ENCODE results near the gene BEND4.

The BEND4 gene

DNA sequence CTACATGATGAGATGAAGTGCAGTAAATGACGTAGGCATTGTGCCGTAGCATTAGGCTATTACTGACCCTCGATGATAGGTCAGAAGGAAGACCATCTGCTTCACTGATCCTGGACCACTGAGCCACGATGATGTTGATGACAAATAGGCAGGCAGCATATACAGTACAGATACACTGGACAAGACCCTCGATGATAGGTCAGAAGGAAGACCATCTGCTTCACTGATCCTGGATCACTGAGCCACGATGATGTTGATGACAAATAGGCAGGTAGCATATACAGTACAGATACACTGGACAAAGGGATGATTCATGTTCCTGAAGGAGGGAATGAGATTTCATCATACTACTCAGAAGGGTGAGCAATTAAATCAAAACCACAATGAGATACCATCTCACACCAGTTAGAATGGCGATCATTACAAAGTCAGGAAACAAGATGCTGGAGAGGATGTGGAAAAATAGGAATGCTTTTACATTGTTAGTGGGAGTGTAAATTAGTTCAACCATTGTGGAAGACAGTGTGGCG, 50.9 kb downstream of the BEND4 start:
- no peak for ATAC-seq

DNA sequence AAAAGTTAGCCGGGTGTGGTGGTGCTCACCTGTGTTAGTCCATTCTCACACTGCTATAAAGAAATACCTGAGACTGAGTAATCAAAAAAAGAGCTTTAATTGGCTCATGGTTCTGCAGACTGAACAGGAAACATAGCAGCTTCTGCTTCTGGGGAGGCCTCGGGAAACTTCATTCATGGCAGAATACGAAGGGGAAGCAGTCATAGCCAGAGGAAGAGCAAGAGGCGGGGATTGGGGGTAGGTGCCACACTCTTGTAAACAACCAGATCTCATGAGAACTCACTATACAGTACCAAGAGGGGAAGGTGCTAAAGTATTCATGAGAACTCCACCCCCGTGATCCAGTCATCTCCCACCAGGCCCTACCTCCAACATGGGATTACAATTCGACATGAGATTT, 64.1 kb downstream of the BEND4 start:
- no peak for ATAC-seq

DNA sequence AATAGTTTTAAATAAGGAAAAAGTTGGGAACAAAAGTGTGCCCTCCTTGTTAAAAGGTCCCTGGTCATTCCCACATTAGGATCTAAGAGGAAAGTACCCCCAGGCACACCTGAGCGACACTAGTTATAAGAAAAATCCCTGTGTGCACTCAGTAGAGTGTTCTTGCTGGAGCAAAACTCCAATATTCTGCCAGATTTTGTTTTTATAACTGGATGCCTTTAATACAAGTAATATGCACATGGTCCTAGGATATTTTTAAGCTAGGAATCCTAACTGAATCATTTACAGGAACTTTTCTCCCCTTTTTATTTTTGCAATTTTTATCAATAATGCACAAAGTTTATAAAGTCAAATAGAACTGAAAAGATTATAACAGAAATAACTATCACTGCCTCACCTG, 68.6 kb downstream of the BEND4 start:
- ATAC-seq = no peak

DNA sequence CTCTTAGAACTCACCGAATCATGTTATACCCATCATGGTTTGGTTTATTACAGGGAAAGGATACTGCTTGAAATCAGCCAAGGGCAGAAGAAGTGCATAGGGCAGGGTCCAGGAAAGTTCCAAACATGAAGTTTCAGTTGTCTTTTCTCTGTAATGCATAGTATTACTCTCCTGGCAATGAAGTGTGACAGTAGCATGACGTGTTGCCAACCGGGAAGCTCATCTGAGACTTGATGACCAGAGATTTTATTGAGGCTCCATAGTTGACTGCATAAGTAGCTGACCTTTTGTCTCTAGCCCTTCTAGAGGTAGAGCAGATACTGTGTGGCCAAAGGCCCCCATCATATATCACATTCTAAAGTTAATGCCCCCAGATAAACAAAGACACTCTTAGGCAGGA, 72.1 kb downstream of the BEND4 start:
- no peak for ATAC-seq

DNA sequence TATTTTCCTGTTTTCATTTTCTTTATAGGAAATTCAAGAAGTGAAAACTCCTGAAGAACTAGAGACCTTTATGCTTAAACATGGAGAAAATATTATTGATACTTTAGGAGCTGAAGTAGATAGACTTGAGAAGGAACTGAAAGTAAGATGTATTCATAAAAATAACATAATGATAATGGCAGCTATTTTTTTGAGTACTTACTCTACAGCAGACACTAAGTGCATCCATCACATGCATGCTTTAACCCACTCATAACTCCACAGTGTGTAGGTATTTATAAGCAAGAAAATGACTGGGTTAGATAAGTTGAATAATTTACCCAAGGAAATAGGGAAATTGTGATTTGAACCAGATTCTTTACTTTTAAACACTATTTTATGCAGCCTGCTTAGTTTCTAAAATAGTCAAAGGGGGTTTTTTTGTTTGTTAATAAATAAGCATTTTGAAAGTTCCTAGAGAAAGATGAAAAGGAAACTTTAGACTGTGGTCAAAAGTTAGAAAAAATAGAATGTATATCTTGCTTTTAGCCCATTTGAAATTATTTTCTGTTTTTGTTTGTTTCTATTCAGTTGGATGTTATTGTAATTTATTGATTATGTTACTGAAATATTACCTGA, 74.2 kb downstream of the BEND4 start:
- no peak for ATAC-seq

DNA sequence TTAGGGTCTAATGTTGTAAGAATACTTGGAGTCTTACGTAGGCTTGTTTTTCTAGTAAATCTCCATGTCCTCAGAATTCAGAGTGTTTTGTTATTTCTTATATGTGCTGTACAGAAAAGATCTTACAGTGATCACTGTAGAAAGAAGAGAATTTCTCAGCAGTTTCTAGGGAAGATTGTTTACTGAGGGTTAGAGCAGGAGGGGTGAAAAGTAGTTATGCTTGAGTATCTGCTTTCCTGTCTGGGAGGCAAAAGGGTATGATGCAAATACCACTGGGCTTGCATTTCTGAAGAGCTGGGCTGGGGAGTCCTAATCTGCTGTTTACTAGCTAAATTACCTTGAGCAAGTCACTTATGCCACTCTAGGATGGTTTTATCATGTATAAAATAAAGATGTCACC, 78.2 kb downstream of the BEND4 start:
- ATAC-seq = no peak

DNA sequence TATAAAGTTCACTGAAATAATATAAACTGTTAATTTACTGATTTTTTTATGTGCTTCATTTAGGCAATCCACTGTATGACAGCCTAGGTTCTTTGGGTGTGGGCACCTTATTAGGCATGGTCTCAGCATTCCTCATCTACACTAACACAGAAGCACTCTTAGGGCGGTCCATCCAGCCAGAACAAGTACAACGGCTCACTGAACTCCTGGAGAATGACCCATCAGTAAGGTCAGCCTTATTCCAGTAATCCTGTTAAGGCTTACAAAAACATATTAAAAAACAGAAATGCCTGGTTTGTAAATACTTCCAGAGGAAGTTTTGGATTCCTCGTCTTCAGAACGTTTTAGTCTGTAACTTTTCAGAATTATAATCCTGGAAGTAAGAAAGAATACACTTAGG, 82.0 kb downstream of the BEND4 start:
- ATAC-seq = no peak

DNA sequence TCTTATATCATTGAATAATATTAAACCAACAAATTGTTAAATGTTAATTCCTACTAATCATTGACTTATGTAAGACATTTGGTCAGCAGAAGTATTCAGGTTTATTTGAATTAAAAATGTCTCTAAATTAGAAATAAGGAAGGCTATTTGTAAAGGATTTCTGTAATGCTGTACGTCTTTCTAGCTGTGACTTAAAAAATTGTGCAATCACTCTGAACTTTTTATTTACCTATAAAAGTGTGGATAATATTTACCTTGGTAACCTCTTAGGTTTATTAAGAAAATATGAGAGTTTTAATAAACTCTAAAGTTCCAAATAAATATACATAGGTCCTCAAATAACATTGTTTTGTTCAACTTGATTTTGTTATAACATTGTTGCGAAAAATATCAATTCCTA, 85.2 kb downstream of the BEND4 start:
- no peak for ATAC-seq

DNA sequence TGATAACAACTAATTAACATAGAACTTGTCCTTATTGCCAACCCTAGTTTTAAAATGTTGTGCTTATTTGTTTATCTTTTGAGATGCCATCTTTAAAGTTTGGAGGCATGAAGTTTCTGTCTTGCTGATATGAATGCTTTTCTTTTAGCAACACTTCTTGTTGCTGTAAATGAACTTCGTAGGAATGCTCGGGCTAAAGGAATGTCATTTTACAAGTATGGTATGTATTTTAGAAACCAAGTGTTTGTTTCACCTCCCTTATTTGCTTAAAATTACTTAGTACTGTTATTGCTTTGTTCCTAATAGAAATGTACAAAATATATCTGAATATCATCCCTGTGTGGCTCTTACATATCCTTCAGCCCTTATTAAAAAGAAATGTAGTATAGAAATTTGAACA, 86.1 kb downstream of the BEND4 start:
- ATAC-seq = no peak
